GM20431 (cell line): ENCODE measurements around the gene VSTM4.

Experiments
- in situ Hi-C: fragments of 300-500 bp; cut with MseI, MboI; formaldehyde crosslinking; loops from one replicate; pipeline ENCODE4 v1.15.0; 2020; ENCODE audit warnings: low sequenced_read_pairs; ENCODE audit not compliant: unreplicated experiment

The VSTM4 gene

GRCh38 chr10:49120911-49121310 lies 5.6 kb upstream of the VSTM4 start:
- in situ Hi-C loops, result no loop called here

- in situ Hi-C loops, result no loop called here
Measured at GRCh38 chr10:49119746-49120145, 4.4 kb upstream of the VSTM4 start.

GRCh38 chr10:49118430-49119074 lies 3.2 kb upstream of the VSTM4 start:
- in situ Hi-C loops, result no loop called here

- in situ Hi-C loops, result no loop called here
Measured at GRCh38 chr10:49117376-49118070, 2.2 kb upstream of the VSTM4 start.

GRCh38 chr10:49116509-49117375 lies 1.4 kb upstream of the VSTM4 start:
- in situ Hi-C loops, result no loop called here

- in situ Hi-C loops, result no loop called here
Measured at GRCh38 chr10:49115796-49116508, 630 bp upstream of the VSTM4 start.

- in situ Hi-C loops, result no loop called here
Measured at GRCh38 chr10:49114718-49115014, 656 bp downstream of the VSTM4 start.

GRCh38 chr10:49113741-49114141 lies 1.6 kb downstream of the VSTM4 start:
- in situ Hi-C loops, result no loop called here

- in situ Hi-C loops, result no loop called here
Measured at GRCh38 chr10:49112851-49113250, 2.5 kb downstream of the VSTM4 start.

- in situ Hi-C loops, result no loop called here
Measured at GRCh38 chr10:49112098-49112497, 3.2 kb downstream of the VSTM4 start.

GRCh38 chr10:49111320-49111698 lies 4.0 kb downstream of the VSTM4 start:
- in situ Hi-C loops, result no loop called here

- in situ Hi-C loops, result no loop called here
Measured at GRCh38 chr10:49110684-49111319, 4.5 kb downstream of the VSTM4 start.

GRCh38 chr10:49109669-49110340 lies 5.5 kb downstream of the VSTM4 start:
- in situ Hi-C loops, result no loop called here

GRCh38 chr10:49108656-49109055 lies 6.7 kb downstream of the VSTM4 start:
- in situ Hi-C loops, result no loop called here

- in situ Hi-C loops, result no loop called here
Measured at GRCh38 chr10:49107887-49108267, 7.4 kb downstream of the VSTM4 start.

GRCh38 chr10:49107111-49107886 lies 8.0 kb downstream of the VSTM4 start:
- in situ Hi-C loops, result no loop called here

GRCh38 chr10:49106451-49106850 lies 8.9 kb downstream of the VSTM4 start:
- in situ Hi-C loops, result no loop called here

GRCh38 chr10:49105076-49105475 lies 10.2 kb downstream of the VSTM4 start:
- in situ Hi-C loops, result no loop called here

GRCh38 chr10:49104323-49104722 lies 11.0 kb downstream of the VSTM4 start:
- in situ Hi-C loops, result no loop called here
